Stomach smooth muscle (tissue), 2 donors: ENCODE results near the gene DRC7.
"Not testable (repeated sequence)": the region's sequence is repeated elsewhere in the genome, so short reads cannot be mapped to it uniquely, and the experiment has no call there.

ENCODE experiments used
- H3K27ac ChIP-seq: one replicate; pipeline ENCODE4 v1.7.0; 2013; ENCODE audit warnings: mild to moderate bottlenecking, low read length, inconsistent platforms
- H3K27me3 ChIP-seq, 2 donors: one replicate each; pipeline ENCODE4 v1.7.0; 2013; ENCODE audit warnings: low read length in 2 of 2; ENCODE audit not compliant: insufficient read depth in 2 of 2, control insufficient read depth in 1 of 2
- H3K36me3 ChIP-seq, 2 donors: one replicate each; pipeline ENCODE4 v1.7.0; 2013; ENCODE audit warnings: low read length in 2 of 2; ENCODE audit not compliant: control insufficient read depth in 2 of 2, insufficient read depth in 2 of 2
- H3K4me1 ChIP-seq: one replicate; pipeline ENCODE4 v1.7.0; 2013; ENCODE audit warnings: low read length; ENCODE audit not compliant: control insufficient read depth, insufficient read depth
- H3K4me3 ChIP-seq, 2 donors: one replicate each; pipeline ENCODE4 v1.7.0; 2013; ENCODE audit warnings: low read length in 2 of 2
- H3K9ac ChIP-seq, 2 donors: one replicate each; pipeline ENCODE4 v1.7.0; 2013; ENCODE audit warnings: low read length in 2 of 2, mild to moderate bottlenecking in 1 of 2
- H3K9me3 ChIP-seq, 2 donors: one replicate each; pipeline ENCODE4 v1.7.0; 2013; ENCODE audit warnings: low read length in 2 of 2; ENCODE audit not compliant: control insufficient read depth in 2 of 2
- donor health status: healthy.
- donor health status: Pancreatic carcinoma.

DRC7 gene

DNA sequence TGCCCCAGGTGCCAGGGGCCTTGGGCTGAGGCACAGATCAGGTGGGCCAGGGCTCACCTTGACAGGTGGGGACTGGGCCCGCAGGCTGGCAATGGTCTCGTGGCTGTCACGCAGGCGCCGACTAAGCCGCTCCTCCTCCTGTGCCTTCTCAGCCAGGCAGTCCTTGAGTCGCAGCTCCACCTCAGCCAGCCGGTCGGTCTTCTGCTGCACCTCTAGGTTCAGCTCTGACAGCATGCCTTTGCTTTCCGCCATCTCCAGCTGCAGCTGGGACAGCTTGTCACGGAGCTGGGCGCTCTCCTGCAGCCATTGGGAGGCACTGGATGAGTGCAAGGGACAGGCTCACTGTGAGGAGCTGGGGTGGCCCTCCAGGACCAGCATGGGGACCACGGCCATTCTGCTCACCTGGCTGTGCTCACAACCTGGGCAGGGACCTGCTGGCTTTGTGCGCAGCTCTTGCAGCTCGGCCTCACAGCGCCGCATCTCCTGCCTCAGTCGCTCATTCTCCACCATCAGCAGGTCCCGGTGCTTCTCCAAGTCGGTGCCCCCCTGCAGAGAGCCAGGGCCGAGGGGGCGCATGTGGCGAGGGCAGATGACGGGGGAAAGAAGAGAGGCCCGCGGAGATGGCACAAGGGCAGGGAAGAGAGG lies 76.7 kb downstream of the DRC7 start:
- H3K9ac ChIP-seq, result no peak overlapping the region
- H3K36me3 ChIP-seq, result peaks cover 0 to 30% of the 10 kb centered on the region in 2 donors
- H3K9me3 ChIP-seq, result no peaks in the 10 kb centered on the region
- no peaks in the 10 kb centered on the region for H3K4me1 ChIP-seq
- no peak overlapping the region for H3K27ac ChIP-seq
- H3K4me3 ChIP-seq, result no peak overlapping the region
- no peaks in the 10 kb centered on the region for H3K27me3 ChIP-seq

DNA sequence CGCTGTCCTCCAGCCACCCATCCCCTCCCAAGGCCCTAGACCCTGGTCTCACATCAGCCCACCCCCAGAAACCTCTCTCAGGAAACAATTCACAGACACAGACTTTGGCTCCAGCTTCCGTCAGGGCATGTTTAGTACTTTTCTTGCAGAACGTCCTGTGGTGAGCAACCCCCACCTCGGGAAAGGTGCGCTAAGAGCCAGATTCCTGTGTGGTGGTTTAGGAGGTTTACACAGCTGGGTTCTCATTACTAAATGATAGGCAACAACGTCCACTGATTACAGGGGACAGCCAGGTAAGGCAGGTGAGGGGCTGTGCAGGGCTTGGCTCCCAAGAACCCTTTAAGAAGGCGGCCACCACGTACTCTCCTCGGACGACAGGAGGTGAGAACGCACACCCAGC lies 78.4 kb downstream of the DRC7 start:
- Histone ChIP-seq H3K27me3 (no peaks in the 10 kb centered on the region), H3K4me1 (no peaks in the 10 kb centered on the region), H3K9me3 (no peaks in the 10 kb centered on the region), H3K27ac (no peak overlapping the region), H3K4me3 (no peak overlapping the region), H3K36me3 (peaks cover 0 to 30% of the 10 kb centered on the region in 2 donors), H3K9ac (no peak overlapping the region)

DNA sequence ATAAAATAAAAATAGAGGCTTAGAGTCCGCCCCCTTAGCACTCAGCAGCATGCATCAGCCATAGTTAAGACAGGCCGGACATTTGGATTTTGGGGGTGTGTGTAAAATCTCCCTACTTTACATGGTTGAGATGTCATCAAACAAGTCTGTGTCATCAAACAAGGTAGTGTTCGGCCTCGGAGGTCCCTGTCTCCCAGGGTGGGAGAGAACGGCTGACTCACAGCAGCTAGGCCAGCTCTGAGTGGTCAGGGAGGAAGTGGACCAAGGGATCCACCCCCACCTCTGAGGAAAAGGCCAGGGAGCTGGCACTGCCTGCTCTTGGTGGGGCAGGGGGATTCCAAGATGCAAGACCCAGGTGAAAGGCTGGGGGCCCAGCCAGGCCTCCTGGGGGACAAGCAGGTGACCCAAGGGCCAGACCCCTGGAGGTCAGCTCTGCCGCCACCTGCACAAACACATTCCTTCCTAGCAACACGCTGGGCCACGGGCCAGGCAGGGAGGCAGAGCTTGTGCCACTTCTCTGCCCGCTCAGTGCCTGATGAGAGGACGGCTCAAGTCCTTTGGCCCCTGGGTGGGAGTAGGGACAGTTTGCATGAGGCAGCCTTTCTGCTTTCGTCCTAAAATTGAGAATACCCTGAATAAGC lies 79.2 kb downstream of the DRC7 start:
- Histone ChIP-seq H3K9ac (no peak overlapping the region), H3K4me1 (no peaks in the 10 kb centered on the region), H3K9me3 (no peaks in the 10 kb centered on the region), H3K27ac (no peak overlapping the region), H3K4me3 (no peak overlapping the region), H3K36me3 (peaks cover 0 to 30% of the 10 kb centered on the region in 2 donors), H3K27me3 (no peaks in the 10 kb centered on the region)

DNA sequence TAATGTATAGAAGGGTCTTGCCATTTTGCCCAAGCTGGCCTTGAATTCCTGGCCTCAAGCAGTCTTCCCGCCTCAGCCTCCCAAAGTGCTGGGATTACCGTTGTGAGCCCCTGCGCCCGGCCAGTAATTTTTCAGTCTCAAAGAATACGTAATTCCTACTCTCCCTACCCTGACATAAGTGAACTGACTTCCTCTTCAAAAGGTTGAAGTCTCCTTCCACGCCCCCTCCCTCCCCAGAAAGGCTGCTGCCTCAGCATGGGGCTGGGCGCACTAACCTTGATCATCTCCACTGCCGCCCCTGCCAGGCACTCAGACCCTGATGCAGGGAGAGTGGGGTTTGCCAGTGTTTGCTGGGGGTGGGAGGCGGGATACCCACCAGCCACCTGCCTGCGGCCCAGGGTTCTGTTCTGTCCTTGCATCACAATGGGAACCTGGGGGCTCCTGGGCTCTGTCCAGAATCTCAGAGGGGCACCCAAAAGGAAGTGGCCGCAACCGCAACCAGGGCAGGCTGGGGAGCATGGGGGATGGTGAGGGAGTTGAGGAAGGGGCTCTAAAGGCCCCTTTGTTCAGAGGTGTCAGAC lies 80.2 kb downstream of the DRC7 start:
- H3K4me1 ChIP-seq, result no peaks in the 10 kb centered on the region
- H3K9ac ChIP-seq, result no peak overlapping the region
- H3K27me3 ChIP-seq, result no peaks in the 10 kb centered on the region
- no peak overlapping the region for H3K4me3 ChIP-seq
- H3K9me3 ChIP-seq, result no peaks in the 10 kb centered on the region
- peaks cover 0 to 25% of the 10 kb centered on the region in 2 donors for H3K36me3 ChIP-seq
- H3K27ac ChIP-seq, result no peak overlapping the region

DNA sequence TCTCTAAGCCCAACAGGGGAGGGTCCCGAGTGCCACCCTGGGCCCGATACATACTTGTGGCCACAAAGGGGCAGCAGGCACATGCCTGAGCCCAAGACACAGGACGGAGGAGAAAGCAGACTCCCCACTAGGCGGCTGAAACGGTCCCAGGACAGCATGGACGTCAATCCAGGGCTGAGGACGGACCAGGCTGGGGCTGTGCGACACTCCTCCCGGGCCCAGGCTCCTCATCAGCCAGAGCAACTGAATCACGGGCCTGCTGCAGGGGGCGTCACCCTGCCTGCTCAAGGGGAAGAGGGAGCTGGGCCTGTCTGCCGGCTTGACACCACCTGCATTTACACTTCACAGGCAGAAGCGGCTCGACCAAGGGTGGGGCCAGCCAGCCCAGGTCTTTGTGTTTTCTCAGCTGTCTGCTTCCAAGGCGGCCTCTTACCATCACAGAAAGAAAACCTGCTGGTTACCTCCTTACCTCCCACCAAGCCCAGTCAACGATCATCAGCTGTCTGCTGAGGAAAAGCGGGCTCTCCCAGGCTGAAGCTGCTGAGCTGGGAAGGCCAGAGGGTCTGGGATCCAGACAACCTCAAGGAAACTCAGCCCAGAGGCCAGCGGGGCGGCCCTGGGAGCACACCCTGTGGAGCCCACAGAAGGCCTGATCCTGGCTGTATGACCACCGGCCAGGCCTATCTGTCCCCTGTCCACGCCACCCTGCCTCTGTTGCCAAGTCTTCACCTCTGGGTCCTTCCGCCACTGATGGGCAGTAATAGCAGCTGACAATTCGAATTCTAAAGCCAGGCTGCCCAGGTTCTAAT lies 81.3 kb downstream of the DRC7 start:
- Histone ChIP-seq H3K9me3 (no peaks in the 10 kb centered on the region), H3K4me1 (no peaks in the 10 kb centered on the region), H3K27me3 (no peaks in the 10 kb centered on the region), H3K27ac (no peak overlapping the region), H3K4me3 (no peak overlapping the region), H3K36me3 (peaks cover 0 to 15% of the 10 kb centered on the region in 2 donors), H3K9ac (no peak overlapping the region)

DNA sequence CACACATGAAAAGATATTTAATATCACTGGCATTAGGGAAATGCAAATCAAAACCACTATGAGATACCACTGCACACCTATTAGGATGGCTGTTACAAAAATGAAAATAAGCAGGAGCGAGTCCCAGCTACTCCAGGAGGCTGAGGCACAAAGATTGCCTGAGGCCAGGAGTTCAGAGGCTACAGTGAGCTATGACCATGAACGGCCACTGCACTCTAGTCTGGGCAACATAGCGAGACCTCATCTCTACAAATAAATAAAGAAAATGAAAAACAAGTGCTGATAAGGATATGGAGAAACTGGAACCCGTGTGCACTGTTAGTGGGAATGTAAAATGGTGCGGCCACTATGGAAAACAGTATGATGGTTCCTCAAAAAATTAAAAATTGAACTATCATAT lies 84.1 kb downstream of the DRC7 start:
- Histone ChIP-seq H3K4me1 (no peaks in the 10 kb centered on the region), H3K9me3 (no peaks in the 10 kb centered on the region), H3K27ac (no peak overlapping the region), H3K9ac (no peak overlapping the region), H3K27me3 (no peaks in the 10 kb centered on the region), H3K4me3 (no peak overlapping the region), H3K36me3 (peaks cover 0 to 12% of the 10 kb centered on the region in 2 donors)

DNA sequence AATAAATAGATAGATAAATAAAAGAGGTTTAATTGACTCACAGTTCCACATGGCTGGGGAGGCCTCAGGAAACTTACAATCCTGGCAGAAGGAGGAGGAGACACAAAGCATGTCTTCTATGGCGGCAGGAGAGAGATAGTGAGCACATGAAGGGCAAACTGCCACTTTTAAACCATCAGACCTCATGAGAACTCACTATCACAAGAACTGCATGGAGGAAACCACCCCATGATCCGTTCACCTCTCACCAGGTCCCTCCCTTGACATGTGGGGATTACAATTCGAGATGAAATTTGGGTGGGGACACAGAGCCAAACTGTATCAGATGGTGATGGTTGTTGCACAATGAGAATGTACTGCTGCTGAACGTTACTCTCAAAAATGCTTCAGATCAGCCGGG lies 85.2 kb downstream of the DRC7 start:
- H3K4me1 ChIP-seq, H3K9me3 ChIP-seq, H3K9ac ChIP-seq, H3K4me3 ChIP-seq, H3K27me3 ChIP-seq, H3K27ac ChIP-seq: not testable (repeated sequence)
- H3K36me3 ChIP-seq, result peaks cover 0 to 20% of the 10 kb centered on the region in 2 donors

DNA sequence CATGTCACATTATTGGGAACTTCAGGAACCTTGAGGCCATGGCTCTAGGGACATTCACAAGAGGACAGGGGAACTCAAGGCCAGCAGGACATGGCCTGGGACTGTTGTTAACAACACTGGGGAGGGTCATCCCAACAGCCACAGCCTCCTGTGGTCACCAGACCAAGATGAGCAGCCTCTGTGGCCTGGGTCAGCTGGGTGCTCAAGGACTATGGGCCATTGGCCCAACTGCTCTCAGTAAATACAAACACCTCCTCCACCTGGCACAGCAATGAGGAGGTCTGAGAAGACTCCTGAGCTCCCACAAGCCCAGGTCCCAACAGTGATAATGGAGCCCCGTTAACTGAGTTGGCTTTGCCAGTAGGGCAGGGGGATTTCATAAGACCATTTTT lies 86.7 kb downstream of the DRC7 start:
- peaks cover 4% of the 10 kb centered on the region for H3K4me1 ChIP-seq
- no peak overlapping the region for H3K9ac ChIP-seq
- no peak overlapping the region for H3K4me3 ChIP-seq
- H3K27ac ChIP-seq, result no peak overlapping the region
- H3K9me3 ChIP-seq, result no peaks in the 10 kb centered on the region
- H3K36me3 ChIP-seq, result peaks cover 0 to 25% of the 10 kb centered on the region in 2 donors
- no peaks in the 10 kb centered on the region for H3K27me3 ChIP-seq
